Muscle of leg (tissue), 11 donors: Measurements from ENCODE around the gene RYR1. TPM values are rescaled to one million over a fixed set of nuclear protein-coding genes. Genes with fewer than 3 reads are reported as not detected.
"Not testable (repeated sequence)": the region's sequence is repeated elsewhere in the genome, so short reads cannot be mapped to it uniquely, and the experiment has no call there.

ENCODE experiments used
- DNase-seq: peaks from one replicate; pipeline ENCODE4 v3.0.0; 2013
- H3K27ac ChIP-seq: one replicate; pipeline ENCODE4 v1.5.1; 2013; ENCODE audit warnings: mild to moderate bottlenecking, low read length, control low read depth
- H3K27me3 ChIP-seq: one replicate; pipeline ENCODE4 v1.6.1; 2013; ENCODE audit warnings: low read length; ENCODE audit not compliant: control insufficient read depth, insufficient read depth
- H3K36me3 ChIP-seq: one replicate; pipeline ENCODE4 v1.6.1; 2013; ENCODE audit warnings: low read length; ENCODE audit not compliant: control insufficient read depth, insufficient read depth
- H3K4me1 ChIP-seq: one replicate; pipeline ENCODE4 v1.6.1; 2013; ENCODE audit warnings: low read length; ENCODE audit not compliant: control insufficient read depth, insufficient read depth
- H3K4me3 ChIP-seq: one replicate; pipeline ENCODE4 v1.5.1; 2013; ENCODE audit warnings: low read length, control low read depth
- H3K9me3 ChIP-seq: replicated peaks from 2 replicates; pipeline ENCODE4 v1.6.1; 2013; ENCODE audit warnings: low read depth, low read length; ENCODE audit not compliant: control insufficient read depth
- WGBS: methylation state at CpG from one replicate; pipeline ENCODE4 v1.1.5; 2013; ENCODE audit warnings: missing lambda C conversion rate; ENCODE audit not compliant: insufficient coverage; 5-methylcytosine and 5-hydroxymethylcytosine counted together
- polyA plus RNA-seq, 8 donors: library from polyadenylated mRNA; unstranded; fragments of 120-200 nt; gene quantifications; one replicate each; pipeline versions ENCODE4 v1.2.1 to v1.2.3, GENCODE V29; 2013; ENCODE audit warnings: inconsistent platforms in 1 of 8, low replicate concordance in 1 of 8; ENCODE audit not compliant: insufficient read length in 8 of 8, insufficient read depth in 1 of 8
- total RNA-seq: library from RNA; stranded (reverse); fragments of 120-200 nt; gene quantifications from one replicate; pipeline ENCODE4 v1.2.4, GENCODE V29; 2013

The RYR1 gene
- total and polyA plus RNA-seq, 9 donors, result 145 to 817 (median 491) TPM

DNA sequence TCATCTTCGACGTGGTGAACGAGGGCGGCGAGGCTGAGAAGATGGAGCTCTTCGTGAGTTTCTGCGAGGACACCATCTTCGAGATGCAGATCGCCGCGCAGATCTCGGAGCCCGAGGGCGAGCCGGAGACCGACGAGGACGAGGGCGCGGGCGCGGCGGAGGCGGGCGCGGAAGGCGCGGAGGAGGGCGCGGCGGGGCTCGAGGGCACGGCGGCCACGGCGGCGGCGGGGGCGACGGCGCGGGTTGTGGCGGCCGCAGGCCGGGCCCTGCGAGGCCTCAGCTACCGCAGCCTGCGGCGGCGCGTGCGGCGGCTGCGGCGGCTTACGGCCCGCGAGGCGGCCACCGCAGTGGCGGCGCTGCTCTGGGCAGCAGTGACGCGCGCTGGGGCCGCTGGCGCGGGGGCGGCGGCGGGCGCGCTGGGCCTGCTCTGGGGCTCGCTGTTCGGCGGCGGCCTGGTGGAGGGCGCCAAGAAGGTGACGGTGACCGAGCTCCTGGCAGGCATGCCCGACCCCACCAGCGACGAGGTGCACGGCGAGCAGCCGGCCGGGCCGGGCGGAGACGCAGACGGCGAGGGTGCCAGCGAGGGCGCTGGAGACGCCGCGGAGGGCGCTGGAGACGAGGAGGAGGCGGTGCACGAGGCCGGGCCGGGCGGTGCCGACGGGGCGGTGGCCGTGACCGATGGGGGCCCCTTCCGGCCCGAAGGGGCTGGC lies 131.6 kb downstream of the RYR1 start:
- WGBS, result 12% methylated on average over 99 of the region's 111 CpGs
- H3K4me3 ChIP-seq, result no peak overlapping the region
- H3K27me3 ChIP-seq, result peaks cover 5% of the 10 kb centered on the region
- no peaks in the 10 kb centered on the region for H3K4me1 ChIP-seq
- H3K36me3 ChIP-seq, result peaks cover 74% of the 10 kb centered on the region
- no peak overlapping the region for H3K27ac ChIP-seq
- no peaks in the 10 kb centered on the region for H3K9me3 ChIP-seq
- peak; percentile 16 for DNase-seq

DNA sequence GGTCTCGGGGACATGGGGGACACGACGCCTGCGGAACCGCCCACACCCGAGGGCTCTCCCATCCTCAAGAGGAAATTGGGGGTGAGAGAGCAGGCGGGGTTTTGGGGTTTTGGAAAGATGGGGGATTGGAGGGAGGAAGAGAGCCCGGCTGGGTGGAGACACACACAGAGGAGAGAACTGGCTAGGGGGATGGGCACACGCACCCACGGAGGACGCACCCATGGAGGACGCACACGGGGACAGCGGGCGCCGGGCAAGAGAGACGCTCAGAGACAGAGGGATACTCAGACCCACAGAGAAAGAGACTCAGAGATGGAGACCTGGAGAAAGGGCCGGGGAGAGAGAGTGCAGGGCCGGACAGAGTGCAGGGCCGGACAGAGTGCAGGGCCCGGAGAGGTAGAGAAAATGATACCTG lies 132.2 kb downstream of the RYR1 start:
- Histone ChIP-seq H3K4me3 (no peak overlapping the region), H3K27ac (no peak overlapping the region), H3K9me3 (no peaks in the 10 kb centered on the region), H3K36me3 (peaks cover 74% of the 10 kb centered on the region), H3K27me3 (peaks cover 5% of the 10 kb centered on the region), H3K4me1 (no peaks in the 10 kb centered on the region)
- no peak for DNase-seq
- WGBS, result 67% methylated on average over 19 of the region's 21 CpGs

DNA sequence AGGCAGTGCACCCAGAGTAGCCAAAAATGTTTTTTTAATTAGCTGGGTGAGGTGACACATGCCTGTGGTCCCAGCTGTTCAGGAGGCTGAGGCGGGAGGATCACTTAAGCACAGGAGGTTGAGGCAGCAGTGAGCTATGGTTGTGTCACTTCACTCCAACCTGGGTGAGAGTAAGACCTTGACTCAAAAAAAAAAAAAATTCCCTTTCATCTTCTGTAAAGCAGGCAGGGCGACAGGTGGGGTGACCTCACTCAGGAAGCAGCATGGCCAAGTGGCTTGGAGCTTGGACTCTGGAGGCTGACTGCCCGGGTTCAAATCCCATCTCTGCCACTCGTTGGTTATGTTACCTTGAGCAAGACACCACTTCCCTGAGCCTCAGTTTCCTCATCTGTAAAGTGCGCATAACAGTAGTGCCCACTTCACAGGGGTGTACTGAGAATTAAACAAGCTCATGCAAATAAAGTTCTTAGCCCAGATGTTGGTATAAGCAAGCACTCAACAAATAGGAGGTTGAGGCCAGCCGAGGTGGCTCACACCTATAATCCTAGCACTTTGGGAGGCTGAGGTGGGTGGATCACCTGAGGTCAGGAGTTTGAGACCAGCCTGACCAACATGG lies 136.0 kb downstream of the RYR1 start:
- Histone ChIP-seq H3K36me3 (peaks cover 65% of the 10 kb centered on the region), H3K27me3 (peaks cover 4% of the 10 kb centered on the region), H3K4me1 (no peaks in the 10 kb centered on the region), H3K9me3 (no peaks in the 10 kb centered on the region), H3K4me3 (no peak overlapping the region), H3K27ac (no peak overlapping the region)
- WGBS, result 90% methylated on average over 2 of the region's 6 CpGs
- DNase-seq, result no peak

DNA sequence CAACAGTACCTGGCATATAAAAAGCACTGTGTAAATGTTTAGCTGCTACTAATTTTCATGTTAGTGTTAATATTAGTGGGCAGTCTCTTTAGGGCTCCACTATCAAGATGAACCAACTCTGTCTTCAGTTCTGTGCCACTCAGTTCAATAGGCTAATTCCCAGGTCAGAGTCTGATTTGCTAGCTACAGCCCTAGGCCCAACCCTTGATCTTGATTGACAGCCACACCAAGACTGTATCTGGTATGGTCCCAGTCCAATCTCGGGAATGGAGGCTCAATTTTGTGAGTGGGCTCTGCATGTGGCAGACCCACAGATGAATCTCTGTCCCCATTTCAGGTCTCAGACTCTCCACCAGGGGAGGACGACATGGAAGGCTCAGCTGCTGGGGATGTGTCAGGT lies 138.2 kb downstream of the RYR1 start:
- Histone ChIP-seq H3K36me3 (peaks cover 68% of the 10 kb centered on the region), H3K4me1 (no peaks in the 10 kb centered on the region), H3K4me3 (no peak overlapping the region), H3K9me3 (no peaks in the 10 kb centered on the region), H3K27me3 (no peaks in the 10 kb centered on the region), H3K27ac (no peak overlapping the region)
- WGBS, result 100% methylated on average over 1 of the region's 2 CpGs
- no peak for DNase-seq

DNA sequence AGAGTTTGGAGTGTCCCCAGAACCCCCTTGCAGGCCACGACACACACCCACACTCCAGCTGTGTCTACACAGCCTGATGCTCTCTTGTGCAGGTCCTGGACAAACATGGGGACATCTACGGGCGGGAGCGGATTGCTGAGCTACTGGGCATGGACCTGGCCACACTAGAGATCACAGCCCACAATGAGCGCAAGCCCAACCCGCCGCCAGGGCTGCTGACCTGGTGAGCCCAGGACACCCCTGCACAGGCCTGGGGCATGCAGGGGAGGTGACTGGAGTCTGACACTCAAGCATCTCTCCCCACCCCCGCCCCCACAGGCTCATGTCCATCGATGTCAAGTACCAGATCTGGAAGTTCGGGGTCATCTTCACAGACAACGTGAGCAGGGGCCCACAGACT lies 144.3 kb downstream of the RYR1 start:
- no peaks in the 10 kb centered on the region for H3K9me3 ChIP-seq
- H3K4me1 ChIP-seq, result no peaks in the 10 kb centered on the region
- WGBS, result 86% methylated on average over 3 of the region's 11 CpGs
- H3K27me3 ChIP-seq, result no peaks in the 10 kb centered on the region
- DNase-seq, result no peak
- H3K27ac ChIP-seq, result no peak overlapping the region
- peaks cover 66% of the 10 kb centered on the region for H3K36me3 ChIP-seq
- H3K4me3 ChIP-seq, result no peak overlapping the region

DNA sequence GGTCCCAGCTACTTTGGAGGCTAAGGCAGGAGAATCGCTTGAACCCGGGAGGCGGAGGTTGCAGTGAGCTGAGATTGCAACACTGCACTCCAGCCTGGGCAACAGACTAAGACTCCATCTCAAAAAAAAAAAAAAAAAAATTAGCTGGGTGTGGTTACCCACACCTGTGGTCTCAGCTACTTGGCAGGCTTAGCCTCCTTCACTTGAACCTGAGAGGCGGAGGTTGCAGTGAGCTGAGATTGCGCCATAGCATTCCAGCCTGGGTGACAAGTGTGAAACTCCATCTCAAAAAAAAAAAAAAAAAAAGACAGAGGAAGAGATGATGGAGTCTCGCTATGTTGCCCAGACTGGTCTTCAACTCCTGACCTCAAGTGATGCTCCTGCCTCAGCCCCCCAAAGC lies 145.8 kb downstream of the RYR1 start:
- H3K36me3 ChIP-seq, result peaks cover 66% of the 10 kb centered on the region
- H3K9me3 ChIP-seq, H3K4me1 ChIP-seq, H3K27me3 ChIP-seq, H3K27ac ChIP-seq, H3K4me3 ChIP-seq, DNase-seq: not testable (repeated sequence)
- no CpG with 5 or more reads among the region's 6 CpGs for WGBS

DNA sequence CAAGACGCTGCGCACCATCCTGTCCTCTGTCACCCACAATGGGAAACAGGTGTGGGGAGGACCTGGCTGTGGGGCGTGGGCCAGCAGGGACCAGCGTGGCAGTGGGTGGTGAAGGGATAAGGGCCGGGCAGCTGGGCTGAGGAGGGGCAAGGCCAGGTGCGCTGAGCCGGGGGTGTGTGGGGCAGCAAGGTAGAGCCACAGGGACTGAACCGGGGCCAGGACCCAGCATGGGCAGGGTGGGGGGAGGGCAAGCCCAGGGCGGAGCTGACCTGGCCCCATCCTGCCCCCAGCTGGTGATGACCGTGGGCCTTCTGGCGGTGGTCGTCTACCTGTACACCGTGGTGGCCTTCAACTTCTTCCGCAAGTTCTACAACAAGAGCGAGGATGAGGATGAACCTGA lies 146.6 kb downstream of the RYR1 start:
- no peaks in the 10 kb centered on the region for H3K4me1 ChIP-seq
- H3K27ac ChIP-seq, result no peak overlapping the region
- H3K4me3 ChIP-seq, result no peak overlapping the region
- WGBS, result 96% methylated on average over 8 of the region's 15 CpGs
- DNase-seq, result no peak
- H3K9me3 ChIP-seq, result no peaks in the 10 kb centered on the region
- H3K27me3 ChIP-seq, result no peaks in the 10 kb centered on the region
- H3K36me3 ChIP-seq, result peaks cover 65% of the 10 kb centered on the region

DNA sequence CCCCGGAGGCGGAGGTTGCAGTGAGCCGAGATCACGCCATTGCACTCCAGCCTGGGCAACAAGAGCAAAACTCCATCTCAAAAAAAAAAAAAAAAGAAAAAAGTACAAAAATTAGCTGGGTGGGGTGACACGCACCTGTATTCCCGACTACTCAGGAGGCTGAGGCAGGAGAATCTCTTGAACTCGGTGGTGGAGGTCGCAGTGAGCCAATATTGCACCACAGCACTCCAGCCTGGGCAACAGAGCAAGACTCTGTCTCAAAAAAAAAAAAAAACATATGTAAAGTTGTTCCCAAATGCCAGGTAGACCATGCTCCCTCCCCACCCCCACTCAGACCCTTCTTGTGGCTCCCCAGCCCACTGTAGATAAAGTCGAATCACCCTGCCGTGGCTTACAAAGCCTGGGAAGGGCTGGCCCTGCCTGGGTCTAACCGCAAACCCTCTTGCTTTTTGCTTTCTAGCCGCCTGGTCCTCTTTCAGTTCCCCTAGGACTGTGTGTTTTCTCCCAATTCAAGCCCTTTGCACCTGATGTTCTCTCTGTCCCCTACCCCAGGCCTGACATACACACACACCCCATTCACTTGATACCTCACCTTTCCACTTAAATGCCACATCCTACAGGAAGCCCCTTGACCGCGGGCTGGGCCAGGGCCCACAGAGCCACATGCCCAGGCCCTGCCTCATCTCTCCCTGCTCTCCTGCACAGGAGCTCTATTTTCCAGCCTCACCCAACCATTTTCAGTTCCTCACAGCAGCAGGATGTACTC lies 149.9 kb downstream of the RYR1 start:
- H3K4me3 ChIP-seq, result no peak overlapping the region
- H3K4me1 ChIP-seq, result no peaks in the 10 kb centered on the region
- H3K27me3 ChIP-seq, result no peaks in the 10 kb centered on the region
- H3K27ac ChIP-seq, result no peak overlapping the region
- no peaks in the 10 kb centered on the region for H3K9me3 ChIP-seq
- DNase-seq, result no peak
- 81% methylated on average over 10 of the region's 14 CpGs for WGBS
- H3K36me3 ChIP-seq, result peaks cover 71% of the 10 kb centered on the region

DNA sequence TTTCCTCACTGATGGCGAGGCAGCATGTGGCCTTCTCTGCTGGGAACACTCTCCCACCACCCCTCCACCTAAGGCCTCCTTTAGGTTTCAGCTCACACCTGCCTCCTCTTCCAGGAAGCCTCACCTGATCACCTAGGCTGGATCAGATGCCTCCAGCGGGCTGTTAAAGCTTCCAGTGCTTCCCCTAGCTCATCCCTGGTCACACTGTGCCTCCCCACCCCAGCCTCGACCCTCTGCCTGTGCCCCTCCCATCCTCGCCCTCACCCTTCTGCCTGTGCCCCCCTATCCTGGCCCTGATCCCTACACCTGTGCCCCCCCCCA lies 150.5 kb downstream of the RYR1 start:
- WGBS, result 82% methylated on average over 4 of the region's 4 CpGs
- H3K27me3 ChIP-seq, result no peaks in the 10 kb centered on the region
- DNase-seq, result no peak
- no peak overlapping the region for H3K27ac ChIP-seq
- no peaks in the 10 kb centered on the region for H3K9me3 ChIP-seq
- H3K4me1 ChIP-seq, result no peaks in the 10 kb centered on the region
- H3K4me3 ChIP-seq, result no peak overlapping the region
- peaks cover 66% of the 10 kb centered on the region for H3K36me3 ChIP-seq

DNA sequence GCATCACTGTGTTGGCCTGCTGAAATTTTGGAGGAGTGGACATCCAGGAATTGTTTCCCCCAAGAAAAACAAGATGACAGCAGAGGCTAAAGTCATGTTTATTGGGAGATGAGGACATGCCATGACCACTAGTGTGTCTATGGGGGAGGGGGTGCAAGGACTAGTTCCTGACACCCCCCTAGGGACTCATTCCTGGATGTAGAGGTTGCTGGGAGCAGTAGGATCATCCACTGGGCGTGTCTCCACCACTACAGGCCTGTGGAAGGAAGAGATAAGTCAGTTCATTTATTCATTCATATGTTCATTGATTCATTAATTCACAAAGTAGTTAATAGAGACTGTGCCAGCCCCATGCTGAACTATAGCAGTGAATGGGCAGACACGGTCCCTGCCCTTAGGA lies 154.1 kb downstream of the RYR1 start:
- Histone ChIP-seq H3K27me3 (no peaks in the 10 kb centered on the region), H3K27ac (no peak overlapping the region), H3K4me3 (no peak overlapping the region), H3K36me3 (peaks cover 54% of the 10 kb centered on the region), H3K4me1 (no peaks in the 10 kb centered on the region), H3K9me3 (no peaks in the 10 kb centered on the region)
- DNase-seq, result no peak
- 100% methylated on average over 1 of the region's 2 CpGs for WGBS
